Subcutaneous abdominal adipose tissue (tissue), 5 donors: ENCODE results near the gene OPALIN.

Experiments
- H3K27ac ChIP-seq: one replicate; pipeline ENCODE4 v1.7.0; 2013; ENCODE audit warnings: low read depth, mild to moderate bottlenecking, inconsistent platforms, low read length, moderate library complexity
- H3K27me3 ChIP-seq, 5 donors: one replicate each; pipeline ENCODE4 v1.7.0; 2013; ENCODE audit warnings: low read length in 5 of 5, inconsistent platforms in 1 of 5; ENCODE audit not compliant: control insufficient read depth in 5 of 5, insufficient read depth in 4 of 5
- H3K36me3 ChIP-seq, 5 donors: one replicate each; pipeline ENCODE4 v1.7.0; 2013; ENCODE audit warnings: low read length in 5 of 5; ENCODE audit not compliant: control insufficient read depth in 5 of 5, insufficient read depth in 5 of 5
- H3K4me1 ChIP-seq, 5 donors: one replicate each; pipeline ENCODE4 v1.7.0; 2013; ENCODE audit warnings: low read length in 5 of 5, mild to moderate bottlenecking in 3 of 5, moderate library complexity in 1 of 5; ENCODE audit not compliant: control insufficient read depth in 5 of 5, insufficient read depth in 5 of 5
- H3K4me3 ChIP-seq, 5 donors: one replicate each; pipeline ENCODE4 v1.7.0; 2013; ENCODE audit warnings: low read length in 5 of 5, low read depth in 1 of 5
- H3K9ac ChIP-seq, 5 donors: one replicate each; pipeline ENCODE4 v1.7.0; 2013; ENCODE audit warnings: low read length in 5 of 5, mild to moderate bottlenecking in 4 of 5, moderate library complexity in 3 of 5
- H3K9me3 ChIP-seq, 5 donors: one replicate each; pipeline ENCODE4 v1.7.0; 2013; ENCODE audit warnings: low read length in 5 of 5; ENCODE audit not compliant: control insufficient read depth in 5 of 5
- donor health status: healthy.
- donor health status: healthy.
- donor health status: healthy.
- donor health status: healthy.
- donor health status: healthy.

Gene OPALIN

GRCh38 chr10:96358851-96359540 lies at the start of gene OPALIN:
OPALIN (minus strand) TSS chr10:96359002; CDS start chr10:96358896, 106 bp downstream.
- no peak within 1 kb of the TSS for H3K4me3 ChIP-seq
- no peak within 1 kb of the TSS for H3K27ac ChIP-seq
- H3K9me3 ChIP-seq, result peaks cover 0 to 2% (median 0%) of the 10 kb centered on the region in 5 donors

GRCh38 chr10:96408201-96408600 lies 49.4 kb upstream of the OPALIN start:
- Histone ChIP-seq H3K4me3 (no peak overlapping the region), H3K9ac (no peak overlapping the region), H3K27ac (no peak overlapping the region), H3K27me3 (peaks cover 18 to 34% (median 26%) of the 10 kb centered on the region in 5 donors), H3K9me3 (no peaks in the 10 kb centered on the region), H3K4me1 (peaks cover 0 to 6% (median 0%) of the 10 kb centered on the region in 5 donors), H3K36me3 (no peaks in the 10 kb centered on the region)

More at GRCh38 chr10:96358851-96359540, at the start of gene OPALIN:
- Histone ChIP-seq H3K9ac (no peak within 1 kb of the TSS), H3K27me3 (peaks cover 6 to 10% (median 8%) of the 10 kb centered on the region in 5 donors), H3K36me3 (no peaks in the 10 kb centered on the region), H3K4me1 (no peaks in the 10 kb centered on the region)

GRCh38 chr10:96407560-96408069 lies 48.8 kb upstream of the OPALIN start:
- no peaks in the 10 kb centered on the region for H3K36me3 ChIP-seq
- H3K27me3 ChIP-seq, result peaks cover 20 to 30% (median 24%) of the 10 kb centered on the region in 5 donors
- peaks cover 0 to 6% (median 0%) of the 10 kb centered on the region in 5 donors for H3K4me1 ChIP-seq
- H3K4me3 ChIP-seq, result no peak overlapping the region
- H3K9ac ChIP-seq, result no peak overlapping the region
- H3K27ac ChIP-seq, result no peak overlapping the region
- H3K9me3 ChIP-seq, result no peaks in the 10 kb centered on the region

- Histone ChIP-seq H3K9me3 (no peaks in the 10 kb centered on the region), H3K27ac (no peak overlapping the region), H3K4me1 (peaks cover 0 to 8% (median 0%) of the 10 kb centered on the region in 5 donors), H3K4me3 (no peak overlapping the region), H3K9ac (no peak overlapping the region), H3K27me3 (peaks cover 19 to 30% (median 21%) of the 10 kb centered on the region in 5 donors), H3K36me3 (no peaks in the 10 kb centered on the region)
Measured at GRCh38 chr10:96406091-96406490, 47.3 kb upstream of the OPALIN start.

GRCh38 chr10:96402417-96403305 lies 43.9 kb upstream of the OPALIN start:
- no peak overlapping the region for H3K9ac ChIP-seq
- H3K9me3 ChIP-seq, result no peaks in the 10 kb centered on the region
- H3K4me1 ChIP-seq, result peaks cover 0 to 12% (median 0%) of the 10 kb centered on the region in 5 donors
- H3K36me3 ChIP-seq, result no peaks in the 10 kb centered on the region
- no peak overlapping the region for H3K27ac ChIP-seq
- H3K27me3 ChIP-seq, result peaks cover 14 to 32% (median 18%) of the 10 kb centered on the region in 5 donors
- H3K4me3 ChIP-seq, result no peak overlapping the region

- peaks cover 19 to 31% (median 20%) of the 10 kb centered on the region in 5 donors for H3K27me3 ChIP-seq
- peaks cover 0 to 12% (median 0%) of the 10 kb centered on the region in 5 donors for H3K4me1 ChIP-seq
- H3K9me3 ChIP-seq, result no peaks in the 10 kb centered on the region
- H3K27ac ChIP-seq, result no peak overlapping the region
- no peak overlapping the region for H3K4me3 ChIP-seq
- H3K9ac ChIP-seq, result no peak overlapping the region
- no peaks in the 10 kb centered on the region for H3K36me3 ChIP-seq
Measured at GRCh38 chr10:96401036-96401435, 42.2 kb upstream of the OPALIN start.

GRCh38 chr10:96400465-96400864 lies 41.7 kb upstream of the OPALIN start:
- peaks cover 0 to 12% (median 0%) of the 10 kb centered on the region in 5 donors for H3K4me1 ChIP-seq
- no peak overlapping the region for H3K27ac ChIP-seq
- no peaks in the 10 kb centered on the region for H3K36me3 ChIP-seq
- no peak overlapping the region for H3K9ac ChIP-seq
- H3K27me3 ChIP-seq, result peaks cover 14 to 33% (median 21%) of the 10 kb centered on the region in 5 donors
- H3K9me3 ChIP-seq, result no peaks in the 10 kb centered on the region
- no peak overlapping the region for H3K4me3 ChIP-seq

GRCh38 chr10:96397902-96398301 lies 39.1 kb upstream of the OPALIN start:
- Histone ChIP-seq H3K9me3 (no peaks in the 10 kb centered on the region), H3K9ac (no peak overlapping the region), H3K36me3 (no peaks in the 10 kb centered on the region), H3K27ac (no peak overlapping the region), H3K4me1 (peaks cover 0 to 6% (median 0%) of the 10 kb centered on the region in 5 donors), H3K4me3 (no peak overlapping the region), H3K27me3 (peaks cover 22 to 43% (median 27%) of the 10 kb centered on the region in 5 donors)

GRCh38 chr10:96395931-96396877 lies 37.4 kb upstream of the OPALIN start:
- H3K9ac ChIP-seq, result no peak overlapping the region
- H3K4me3 ChIP-seq, result no peak overlapping the region
- H3K27ac ChIP-seq, result no peak overlapping the region
- H3K27me3 ChIP-seq, result peaks cover 19 to 36% (median 24%) of the 10 kb centered on the region in 5 donors
- H3K36me3 ChIP-seq, result no peaks in the 10 kb centered on the region
- H3K9me3 ChIP-seq, result no peaks in the 10 kb centered on the region
- peaks cover 0 to 4% (median 0%) of the 10 kb centered on the region in 5 donors for H3K4me1 ChIP-seq
